Measurements from ENCODE around the gene MYH7B. TPM values are rescaled to one million over a fixed set of nuclear protein-coding genes. Genes with fewer than 3 reads are reported as not detected.

The MYH7B gene
- total RNA-seq, 1 experiment from 2014 or later = 0.98 TPM

DNA sequence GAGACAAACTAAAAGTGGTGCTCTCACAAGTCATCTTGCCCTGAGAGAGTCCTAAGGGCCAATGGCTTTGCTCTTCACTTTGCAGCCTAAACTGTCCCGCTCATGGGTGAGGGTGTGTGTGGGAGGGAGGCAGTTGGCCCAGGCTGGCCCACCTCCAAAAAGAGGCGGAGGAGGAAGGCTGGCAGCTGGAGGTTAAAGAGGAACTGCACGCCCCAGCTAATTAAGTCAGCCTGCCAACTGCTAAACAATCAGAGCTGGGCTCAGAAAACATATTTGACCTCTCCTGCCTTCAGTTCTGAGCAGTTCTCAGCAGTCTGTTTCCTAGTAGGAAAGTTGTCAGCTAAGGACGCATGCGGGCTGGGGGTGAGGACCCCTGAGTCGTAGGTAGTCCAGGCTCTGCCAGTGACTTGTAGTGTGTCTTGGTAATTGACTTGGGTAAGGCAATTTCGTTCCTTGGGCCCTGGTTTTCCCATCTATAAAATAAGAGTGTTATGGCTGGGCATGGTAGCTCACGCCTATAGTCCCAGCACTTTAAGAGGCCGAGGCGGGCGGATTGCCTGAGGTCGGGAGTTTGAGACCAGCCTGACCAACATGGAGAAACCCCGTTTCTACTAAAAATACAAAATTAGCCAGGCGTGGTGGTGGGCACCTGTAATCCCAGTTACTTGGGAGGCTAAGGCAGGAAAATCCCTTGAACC lies 17.1 kb upstream of the MYH7B start:
- TF ChIP-seq PRRX2 (CRISPR knock-in tag; IDR thresholded peaks at IDR 0.05) = no peak
- TF ChIP-seq SMAD4 (CRISPR knock-in tag; IDR thresholded peaks at IDR 0.05) = no peak
- no peak for TF ChIP-seq ELF4 (CRISPR knock-in tag; IDR thresholded peaks at IDR 0.05; ENCODE audit: low read depth)
- no peak for TF ChIP-seq FOXJ3 (CRISPR knock-in tag; IDR thresholded peaks at IDR 0.05; ENCODE audit: borderline replicate concordance)
- no peak for TF ChIP-seq FOXP1 (CRISPR knock-in tag; IDR thresholded peaks at IDR 0.05; ENCODE audit: borderline replicate concordance)
- no peak for TF ChIP-seq USF1 (CRISPR knock-in tag; IDR thresholded peaks at IDR 0.05)
- no peak for TF ChIP-seq ATF1 (CRISPR knock-in tag; IDR thresholded peaks at IDR 0.05)
- TF ChIP-seq GRHL2 (CRISPR knock-in tag; IDR thresholded peaks at IDR 0.05; ENCODE audit: insufficient replicate concordance, severe bottlenecking) = no peak
- TF ChIP-seq SOX15 (CRISPR knock-in tag; IDR thresholded peaks at IDR 0.05) = no peak
- TF ChIP-seq, protein P1, sequence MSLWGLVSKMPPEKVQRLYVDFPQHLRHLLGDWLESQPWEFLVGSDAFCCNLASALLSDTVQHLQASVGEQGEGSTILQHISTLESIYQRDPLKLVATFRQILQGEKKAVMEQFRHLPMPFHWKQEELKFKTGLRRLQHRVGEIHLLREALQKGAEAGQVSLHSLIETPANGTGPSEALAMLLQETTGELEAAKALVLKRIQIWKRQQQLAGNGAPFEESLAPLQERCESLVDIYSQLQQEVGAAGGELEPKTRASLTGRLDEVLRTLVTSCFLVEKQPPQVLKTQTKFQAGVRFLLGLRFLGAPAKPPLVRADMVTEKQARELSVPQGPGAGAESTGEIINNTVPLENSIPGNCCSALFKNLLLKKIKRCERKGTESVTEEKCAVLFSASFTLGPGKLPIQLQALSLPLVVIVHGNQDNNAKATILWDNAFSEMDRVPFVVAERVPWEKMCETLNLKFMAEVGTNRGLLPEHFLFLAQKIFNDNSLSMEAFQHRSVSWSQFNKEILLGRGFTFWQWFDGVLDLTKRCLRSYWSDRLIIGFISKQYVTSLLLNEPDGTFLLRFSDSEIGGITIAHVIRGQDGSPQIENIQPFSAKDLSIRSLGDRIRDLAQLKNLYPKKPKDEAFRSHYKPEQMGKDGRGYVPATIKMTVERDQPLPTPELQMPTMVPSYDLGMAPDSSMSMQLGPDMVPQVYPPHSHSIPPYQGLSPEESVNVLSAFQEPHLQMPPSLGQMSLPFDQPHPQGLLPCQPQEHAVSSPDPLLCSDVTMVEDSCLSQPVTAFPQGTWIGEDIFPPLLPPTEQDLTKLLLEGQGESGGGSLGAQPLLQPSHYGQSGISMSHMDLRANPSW (CRISPR knock-in tag; conservative IDR thresholded peaks at IDR 0.05; ENCODE audit: low read depth) = no peak
- TF ChIP-seq, protein P2, sequence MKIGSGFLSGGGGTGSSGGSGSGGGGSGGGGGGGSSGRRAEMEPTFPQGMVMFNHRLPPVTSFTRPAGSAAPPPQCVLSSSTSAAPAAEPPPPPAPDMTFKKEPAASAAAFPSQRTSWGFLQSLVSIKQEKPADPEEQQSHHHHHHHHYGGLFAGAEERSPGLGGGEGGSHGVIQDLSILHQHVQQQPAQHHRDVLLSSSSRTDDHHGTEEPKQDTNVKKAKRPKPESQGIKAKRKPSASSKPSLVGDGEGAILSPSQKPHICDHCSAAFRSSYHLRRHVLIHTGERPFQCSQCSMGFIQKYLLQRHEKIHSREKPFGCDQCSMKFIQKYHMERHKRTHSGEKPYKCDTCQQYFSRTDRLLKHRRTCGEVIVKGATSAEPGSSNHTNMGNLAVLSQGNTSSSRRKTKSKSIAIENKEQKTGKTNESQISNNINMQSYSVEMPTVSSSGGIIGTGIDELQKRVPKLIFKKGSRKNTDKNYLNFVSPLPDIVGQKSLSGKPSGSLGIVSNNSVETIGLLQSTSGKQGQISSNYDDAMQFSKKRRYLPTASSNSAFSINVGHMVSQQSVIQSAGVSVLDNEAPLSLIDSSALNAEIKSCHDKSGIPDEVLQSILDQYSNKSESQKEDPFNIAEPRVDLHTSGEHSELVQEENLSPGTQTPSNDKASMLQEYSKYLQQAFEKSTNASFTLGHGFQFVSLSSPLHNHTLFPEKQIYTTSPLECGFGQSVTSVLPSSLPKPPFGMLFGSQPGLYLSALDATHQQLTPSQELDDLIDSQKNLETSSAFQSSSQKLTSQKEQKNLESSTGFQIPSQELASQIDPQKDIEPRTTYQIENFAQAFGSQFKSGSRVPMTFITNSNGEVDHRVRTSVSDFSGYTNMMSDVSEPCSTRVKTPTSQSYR (CRISPR knock-in tag; IDR thresholded peaks at IDR 0.05) = no peak
- TF ChIP-seq, protein P3, sequence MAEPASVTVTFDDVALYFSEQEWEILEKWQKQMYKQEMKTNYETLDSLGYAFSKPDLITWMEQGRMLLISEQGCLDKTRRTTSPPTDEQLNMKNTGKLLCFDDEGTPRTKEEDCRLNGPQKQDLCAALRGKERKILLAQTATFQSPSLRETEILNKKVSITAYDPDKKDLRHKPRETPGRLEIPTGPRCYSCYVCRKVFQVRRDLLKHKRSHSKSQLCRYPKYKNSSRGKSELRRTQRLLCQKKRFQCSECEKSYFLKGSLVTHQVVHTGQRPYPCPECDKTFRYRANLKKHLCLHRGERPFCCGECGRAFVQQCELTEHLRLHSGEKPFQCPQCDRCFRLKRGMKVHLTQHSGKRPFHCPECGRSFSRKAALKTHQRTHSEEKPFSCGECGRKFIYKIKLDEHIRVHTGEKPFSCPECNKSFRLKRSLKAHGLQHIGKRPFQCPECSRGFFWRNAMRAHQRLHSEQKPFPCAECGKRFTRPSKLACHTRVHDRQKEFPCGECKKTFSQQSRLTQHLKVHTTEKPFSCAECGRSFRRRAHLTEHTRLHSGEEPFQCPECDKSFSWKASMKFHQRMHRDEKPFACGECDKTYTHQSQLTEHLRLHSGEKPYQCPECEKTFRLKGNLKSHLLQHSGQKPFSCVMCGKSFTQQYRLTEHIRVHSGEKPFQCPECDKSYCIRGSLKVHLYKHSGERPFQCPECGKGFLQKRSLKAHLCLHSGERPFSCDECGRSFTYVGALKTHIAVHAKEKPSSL (CRISPR knock-in tag; conservative IDR thresholded peaks at IDR 0.05) = no peak
- no peak for TF ChIP-seq E2F5 (CRISPR knock-in tag; IDR thresholded peaks at IDR 0.05)
- no peak for TF ChIP-seq CDX4 (CRISPR knock-in tag; IDR thresholded peaks at IDR 0.05; ENCODE audit: borderline replicate concordance)
- ChIA-PET CTCF (no interaction called here), POLR2A (interaction anchor here (1.2 kb wide), 1 partner anchor 17 kb away, joined by 5 read pairs; the partner anchor contains the start of genes GSS and MYH7B)
- H3K4me1 Mint-ChIP-seq = no peaks in the 10 kb centered on the region
- no peaks in the 10 kb centered on the region for H3K9me3 Mint-ChIP-seq
- peaks cover 45% of the 10 kb centered on the region for H3K36me3 Mint-ChIP-seq
- no peak overlapping the region for H3K27ac Mint-ChIP-seq
- no peak overlapping the region for H3K4me3 Mint-ChIP-seq
- no peak for DNase-seq (ENCODE audit: low spot score)
- H3K27me3 Mint-ChIP-seq (ENCODE audit: low read depth) = no peaks in the 10 kb centered on the region
- ATAC-seq = no peak

Measured in WTC11 (cell line).